GM21423 (cell line): Measurements from ENCODE around the gene SLC15A5.

Experiments
- ATAC-seq: cut with Tn5 transposase; IDR thresholded peaks from one replicate; pipeline ENCODE4 v1.9.1; 2021; ENCODE audit warnings: mild to moderate bottlenecking, moderate library complexity; ENCODE audit not compliant: unreplicated experiment

SLC15A5 gene, protein sequence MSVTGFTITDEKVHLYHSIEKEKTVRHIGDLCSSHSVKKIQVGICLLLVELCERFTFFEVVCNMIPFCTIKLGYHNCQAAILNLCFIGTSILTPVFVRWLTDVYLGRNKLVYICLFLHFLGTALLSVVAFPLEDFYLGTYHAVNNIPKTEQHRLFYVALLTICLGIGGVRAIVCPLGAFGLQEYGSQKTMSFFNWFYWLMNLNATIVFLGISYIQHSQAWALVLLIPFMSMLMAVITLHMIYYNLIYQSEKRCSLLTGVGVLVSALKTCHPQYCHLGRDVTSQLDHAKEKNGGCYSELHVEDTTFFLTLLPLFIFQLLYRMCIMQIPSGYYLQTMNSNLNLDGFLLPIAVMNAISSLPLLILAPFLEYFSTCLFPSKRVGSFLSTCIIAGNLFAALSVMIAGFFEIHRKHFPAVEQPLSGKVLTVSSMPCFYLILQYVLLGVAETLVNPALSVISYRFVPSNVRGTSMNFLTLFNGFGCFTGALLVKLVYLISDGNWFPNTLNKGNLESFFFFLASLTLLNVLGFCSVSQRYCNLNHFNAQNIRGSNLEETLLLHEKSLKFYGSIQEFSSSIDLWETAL

GRCh38 chr12:16277585-16277984 lies at the start of gene SLC15A5:
Gene SLC15A5 (minus strand): TSS chr12:16277685. CDS start chr12:16277685, 0 bp downstream.
- no peak for ATAC-seq

GRCh38 chr12:16325426-16325825 lies 47.9 kb upstream of the SLC15A5 start:
- ATAC-seq: no peak

DNA sequence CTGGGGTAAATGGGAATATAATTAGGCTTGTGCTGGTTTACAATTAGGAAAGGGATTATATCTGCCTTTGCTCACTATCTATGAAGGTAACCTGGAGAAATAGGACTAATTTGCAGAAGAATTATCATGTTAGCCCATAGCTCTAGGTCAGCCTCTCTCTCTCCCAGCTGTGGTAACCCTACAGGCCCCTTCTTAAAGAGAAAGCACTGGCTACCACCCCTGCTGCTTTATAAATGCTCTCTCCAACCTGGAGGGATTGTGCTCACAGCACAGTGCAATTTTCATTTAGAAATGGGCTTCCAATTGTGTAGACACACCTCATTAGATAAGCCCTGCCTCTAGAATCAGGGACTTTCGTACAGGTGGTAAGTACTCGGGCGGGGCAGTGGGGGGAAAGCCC lies 47.3 kb upstream of the SLC15A5 start:
- ATAC-seq: no peak

- no peak for ATAC-seq
These were observed 46.8 kb upstream of the SLC15A5 start for GRCh38 chr12:16324272-16324671.

GRCh38 chr12:16323638-16324037 lies 46.2 kb upstream of the SLC15A5 start:
- ATAC-seq: no peak

DNA sequence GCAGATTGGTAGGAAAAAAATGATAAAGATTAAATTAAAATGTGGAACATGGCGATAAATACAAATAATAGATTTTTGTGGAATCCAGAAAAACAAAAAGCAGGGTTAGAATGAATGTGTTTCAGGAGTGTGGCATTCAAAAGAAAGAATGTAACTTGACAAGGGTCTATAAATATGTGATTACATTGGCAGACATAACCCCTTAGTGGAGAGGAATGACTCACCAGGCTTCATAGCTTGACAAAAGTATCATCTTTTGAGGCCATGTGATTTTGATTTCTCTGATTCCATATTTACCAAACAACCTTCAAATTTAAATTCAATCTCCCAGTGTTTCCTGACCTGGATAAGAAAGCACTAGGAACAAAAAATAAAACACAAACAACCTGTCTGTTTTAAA lies 45.5 kb upstream of the SLC15A5 start:
- ATAC-seq: no peak

DNA sequence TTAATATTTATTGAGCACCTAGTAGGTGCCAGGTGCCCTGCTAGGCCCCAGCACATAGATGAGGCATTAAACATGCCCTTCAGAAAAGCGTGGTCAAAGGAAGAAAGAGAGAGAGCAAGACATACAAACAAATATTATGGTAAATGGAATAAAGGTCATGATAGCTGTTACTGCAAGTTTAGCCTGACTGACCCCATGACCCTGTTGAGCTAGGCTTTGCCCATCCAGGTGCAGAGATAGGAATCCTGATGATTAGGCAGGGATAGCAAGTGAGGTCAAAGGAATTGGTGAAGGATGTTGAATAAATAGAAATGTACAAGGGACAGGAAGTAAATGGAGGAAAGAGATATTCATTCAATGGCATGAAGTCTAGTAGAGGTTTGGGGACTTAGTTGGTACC lies 33.4 kb upstream of the SLC15A5 start:
- no peak for ATAC-seq

DNA sequence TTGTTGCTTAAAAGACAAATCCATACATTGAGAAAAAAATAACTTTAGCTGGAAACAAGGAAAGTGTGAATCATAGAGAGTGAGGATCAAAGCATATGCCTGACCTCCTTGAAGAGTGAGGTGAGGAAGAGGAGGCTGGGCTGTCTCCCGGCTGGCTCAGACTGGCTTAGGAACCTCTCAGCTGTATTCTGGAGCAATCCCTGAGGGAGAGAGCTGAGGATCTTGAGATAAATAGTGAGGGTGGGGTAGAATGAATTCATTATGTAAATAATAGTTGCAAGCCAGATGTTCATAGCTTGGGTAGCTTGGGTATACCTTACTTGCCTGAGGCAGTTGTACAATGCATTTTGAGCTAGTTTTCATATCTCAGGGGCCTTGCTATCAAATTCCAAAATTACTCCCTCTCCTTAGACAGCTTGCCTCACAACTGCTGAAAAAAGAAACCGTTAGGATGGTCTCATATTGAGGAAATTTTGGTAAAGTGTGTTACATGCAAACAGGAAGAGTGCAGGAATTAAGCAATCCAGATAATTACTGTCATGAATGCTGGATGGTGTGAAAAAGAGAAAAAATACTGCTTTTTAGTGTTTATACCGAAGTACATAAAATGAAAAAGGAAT lies 30.5 kb upstream of the SLC15A5 start:
- ATAC-seq: no peak

GRCh38 chr12:16303939-16304338 lies 26.5 kb upstream of the SLC15A5 start:
- ATAC-seq: no peak

DNA sequence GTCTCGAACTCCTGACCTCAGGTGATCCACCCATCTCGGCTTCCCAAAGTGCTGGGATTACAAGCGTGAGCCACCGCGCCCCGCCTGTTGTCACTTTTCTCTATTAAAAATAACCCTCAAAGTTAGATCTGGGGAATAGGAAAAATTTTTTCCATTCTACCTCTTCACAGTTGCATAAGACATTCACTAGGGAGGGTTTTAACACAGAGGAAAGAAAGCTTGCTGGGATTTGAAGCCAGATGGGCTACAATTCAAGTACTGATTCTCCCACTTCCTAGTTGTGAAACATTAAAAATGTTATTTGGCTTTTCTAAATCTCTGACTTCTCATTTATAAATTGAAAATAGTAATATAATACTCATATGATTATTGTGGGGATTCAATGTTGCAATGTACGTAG lies 23.3 kb upstream of the SLC15A5 start:
- ATAC-seq: no peak

DNA sequence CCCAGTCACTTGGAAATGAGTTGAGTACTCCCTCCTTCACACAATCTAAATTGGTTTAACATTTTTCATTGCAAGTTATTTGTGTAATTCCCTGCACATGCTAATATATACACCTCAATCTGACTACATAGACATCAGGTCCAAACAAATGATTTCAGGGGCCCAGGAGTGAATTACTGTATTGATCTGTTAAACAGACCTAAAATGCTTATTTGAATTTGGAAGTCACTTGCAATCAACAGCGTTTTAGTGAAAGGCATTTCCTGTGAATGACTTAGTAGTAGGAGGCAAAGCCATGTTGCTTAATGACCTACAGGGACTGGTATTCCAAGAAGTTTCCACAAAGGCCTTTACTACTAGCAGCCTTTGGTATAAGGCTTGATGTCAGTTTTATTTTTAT lies 22.6 kb upstream of the SLC15A5 start:
- ATAC-seq: no peak

GRCh38 chr12:16299403-16299802 lies 21.9 kb upstream of the SLC15A5 start:
- no peak for ATAC-seq

DNA sequence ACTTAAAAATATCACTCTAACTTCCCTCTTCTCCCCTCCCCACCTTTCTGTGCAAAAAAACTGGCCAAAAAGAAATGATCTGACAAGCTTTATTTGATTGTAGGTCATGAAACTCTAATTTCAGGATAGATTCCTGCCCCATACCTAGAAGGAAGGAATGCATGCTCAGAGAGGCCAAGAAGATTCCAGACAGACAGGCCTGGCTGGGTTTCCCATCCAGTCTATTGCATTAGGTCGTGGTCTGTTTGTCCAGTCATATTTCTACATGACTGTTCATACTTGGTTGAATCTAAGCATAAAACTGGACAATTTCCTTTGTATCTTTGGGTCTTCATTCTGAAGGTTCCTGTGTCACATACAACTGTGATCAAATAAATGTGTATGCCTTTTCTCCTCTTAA lies 20.0 kb upstream of the SLC15A5 start:
- no peak for ATAC-seq

GRCh38 chr12:16294376-16294956 lies 17.0 kb upstream of the SLC15A5 start:
- no peak for ATAC-seq

- no peak for ATAC-seq
These were observed 13.5 kb upstream of the SLC15A5 start for GRCh38 chr12:16291032-16291431.

DNA sequence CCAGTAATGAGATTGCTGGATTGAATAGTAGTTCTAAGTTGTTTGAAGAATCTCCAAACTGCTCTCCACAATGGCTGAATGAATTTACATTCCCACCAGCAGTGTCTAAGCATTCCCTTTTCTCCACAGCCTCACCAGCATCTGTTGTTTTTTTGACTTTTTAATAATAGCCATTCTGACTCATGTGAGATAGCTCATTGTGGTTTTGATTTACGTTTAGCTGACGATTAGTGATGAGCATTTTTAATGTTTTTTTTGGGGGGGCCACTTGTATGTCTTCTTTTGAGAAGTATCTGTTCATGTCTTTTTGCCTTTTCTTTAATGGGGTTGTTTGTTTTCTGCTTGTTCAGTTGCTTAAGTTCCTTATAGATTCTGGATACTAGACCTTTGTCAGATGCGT lies 8.1 kb upstream of the SLC15A5 start:
- ATAC-seq: no peak

DNA sequence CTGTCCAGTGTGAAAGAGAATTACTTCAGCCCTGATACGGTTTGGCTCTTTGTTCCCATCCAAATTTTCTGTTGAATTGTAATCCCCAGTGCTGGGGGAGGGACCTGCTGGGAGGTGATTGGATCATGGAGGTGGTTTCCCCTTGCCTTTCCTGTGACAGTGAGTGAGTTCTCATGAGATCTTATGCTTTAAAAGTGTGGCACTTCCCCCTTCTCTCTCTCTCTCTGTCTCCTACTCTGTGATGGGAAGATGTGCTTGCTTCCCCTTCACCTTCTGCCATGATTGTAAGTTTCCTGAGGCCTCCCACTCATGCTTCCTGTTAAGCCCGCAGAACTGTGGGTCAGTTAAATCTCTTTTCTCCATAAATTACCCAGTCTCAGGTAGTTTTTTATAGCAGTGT lies 5.5 kb upstream of the SLC15A5 start:
- ATAC-seq: no peak

- ATAC-seq: no peak
These were observed 4.6 kb upstream of the SLC15A5 start for GRCh38 chr12:16282081-16282480.

DNA sequence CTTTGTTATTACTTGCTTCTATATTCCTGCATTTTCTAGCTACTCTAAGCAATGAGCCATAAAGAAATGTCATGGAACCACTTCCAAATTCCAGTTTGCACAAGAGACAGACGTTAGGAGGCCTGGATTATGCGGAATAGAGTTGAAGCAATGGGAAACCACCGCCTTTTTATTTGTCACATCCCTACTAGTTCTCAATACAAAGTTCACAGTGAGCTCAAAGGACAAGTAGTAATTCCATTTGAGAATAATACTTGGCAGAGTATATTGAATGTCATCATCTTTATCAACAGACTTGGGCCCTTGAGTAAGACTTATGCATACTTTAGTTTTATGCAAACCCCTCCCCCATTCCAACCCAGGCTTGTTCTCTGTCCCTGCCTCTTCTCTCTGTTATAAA lies 3.7 kb upstream of the SLC15A5 start:
- ATAC-seq: no peak

- ATAC-seq: no peak
These were observed 5.3 kb downstream of the SLC15A5 start for GRCh38 chr12:16272222-16272621.

GRCh38 chr12:16271062-16271461 lies 6.4 kb downstream of the SLC15A5 start:
- ATAC-seq: no peak

GRCh38 chr12:16269946-16270345 lies 7.5 kb downstream of the SLC15A5 start:
- ATAC-seq: no peak
